GM10248 (cell line): Measurements from ENCODE around the gene FAXC.
A peak's percentile ranks its signal among the peaks of the same experiment; 100 is the strongest.

ENCODE experiments used
- CTCF ChIA-PET: fragments of 300-600 bp; sonication (Branson Sonifier 250); formaldehyde crosslinking; extraction: SDS; loops from one replicate; lab custom pipeline; 2021; ENCODE audit warnings: antibody characterized with exemption; lab: Yijun Ruan, JAX
- POLR2A ChIA-PET: fragments of 350-650 bp; sonication (Branson Sonifier 250); formaldehyde crosslinking; extraction: SDS; loops from one replicate; lab custom pipeline; 2020; ENCODE audit warnings: antibody characterized with exemption; lab: Yijun Ruan, JAX
- DNase-seq: peaks from one replicate; pipeline ENCODE4 v3.0.0; 2012; ENCODE audit errors: extremely low spot score
- TF ChIP-seq, protein P1 (sequence below): IDR thresholded peaks from 2 replicates; pipeline ENCODE4 v1.5.1; 2012; ENCODE audit warnings: mild to moderate bottlenecking, low read depth; ENCODE audit errors: extremely low read depth, missing control alignments, control extremely low read depth

The FAXC gene

DNA sequence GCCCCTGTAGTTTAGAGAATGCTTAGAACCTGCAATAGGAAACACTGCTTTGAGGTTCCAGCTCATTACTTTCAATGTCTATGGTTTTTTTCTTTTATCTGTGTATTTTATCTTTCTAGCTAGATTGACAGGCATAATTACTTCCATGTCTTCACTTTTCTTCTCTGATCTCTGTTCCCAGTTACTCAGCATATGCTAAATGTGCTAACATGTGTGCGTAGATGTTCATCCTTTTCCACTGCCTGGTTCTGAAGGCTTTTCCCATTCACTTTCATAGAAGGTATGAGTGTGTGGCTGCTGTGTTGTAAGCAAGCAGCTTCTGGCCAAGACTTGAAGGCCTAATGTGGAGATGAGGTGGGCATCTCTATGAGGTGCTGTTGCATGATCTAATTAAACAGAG, 38.9 kb downstream of the FAXC start:
- ChIA-PET CTCF (interaction anchor here (0.7 to 3.5 kb wide), 4 partner anchors 10 to 28 kb away, joined by 3 to 13 read pairs (median 3); no protein-coding TSS in a partner anchor), POLR2A (no interaction called here)
- DNase-seq, result no peak
- TF ChIP-seq, protein P1, sequence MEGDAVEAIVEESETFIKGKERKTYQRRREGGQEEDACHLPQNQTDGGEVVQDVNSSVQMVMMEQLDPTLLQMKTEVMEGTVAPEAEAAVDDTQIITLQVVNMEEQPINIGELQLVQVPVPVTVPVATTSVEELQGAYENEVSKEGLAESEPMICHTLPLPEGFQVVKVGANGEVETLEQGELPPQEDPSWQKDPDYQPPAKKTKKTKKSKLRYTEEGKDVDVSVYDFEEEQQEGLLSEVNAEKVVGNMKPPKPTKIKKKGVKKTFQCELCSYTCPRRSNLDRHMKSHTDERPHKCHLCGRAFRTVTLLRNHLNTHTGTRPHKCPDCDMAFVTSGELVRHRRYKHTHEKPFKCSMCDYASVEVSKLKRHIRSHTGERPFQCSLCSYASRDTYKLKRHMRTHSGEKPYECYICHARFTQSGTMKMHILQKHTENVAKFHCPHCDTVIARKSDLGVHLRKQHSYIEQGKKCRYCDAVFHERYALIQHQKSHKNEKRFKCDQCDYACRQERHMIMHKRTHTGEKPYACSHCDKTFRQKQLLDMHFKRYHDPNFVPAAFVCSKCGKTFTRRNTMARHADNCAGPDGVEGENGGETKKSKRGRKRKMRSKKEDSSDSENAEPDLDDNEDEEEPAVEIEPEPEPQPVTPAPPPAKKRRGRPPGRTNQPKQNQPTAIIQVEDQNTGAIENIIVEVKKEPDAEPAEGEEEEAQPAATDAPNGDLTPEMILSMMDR, result no peak

DNA sequence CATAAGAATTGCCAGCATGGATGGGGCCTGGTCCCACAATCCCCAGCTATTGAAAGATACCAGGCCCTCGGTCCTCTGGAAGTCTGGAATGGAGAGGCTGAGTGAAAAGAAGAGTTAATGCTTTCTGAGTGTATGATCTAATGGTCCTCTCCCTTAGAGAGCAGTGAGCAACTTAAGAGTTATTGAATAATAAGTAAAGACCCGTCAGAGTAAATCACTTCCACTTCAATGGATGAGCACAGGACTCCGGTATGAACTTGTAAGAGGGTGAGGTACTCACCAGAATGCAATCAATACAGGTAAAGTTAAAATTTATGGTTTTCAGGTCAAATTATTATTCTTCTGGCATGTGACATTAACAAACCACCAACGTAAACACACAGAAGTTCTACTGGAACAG, 39.9 kb downstream of the FAXC start:
- ChIA-PET POLR2A (no interaction called here), CTCF (interaction anchor here (1.4 kb wide), 1 partner anchor 9 kb away, joined by 3 read pairs; no protein-coding TSS in a partner anchor)
- no peak for DNase-seq
- TF ChIP-seq, protein P1, result no peak

DNA sequence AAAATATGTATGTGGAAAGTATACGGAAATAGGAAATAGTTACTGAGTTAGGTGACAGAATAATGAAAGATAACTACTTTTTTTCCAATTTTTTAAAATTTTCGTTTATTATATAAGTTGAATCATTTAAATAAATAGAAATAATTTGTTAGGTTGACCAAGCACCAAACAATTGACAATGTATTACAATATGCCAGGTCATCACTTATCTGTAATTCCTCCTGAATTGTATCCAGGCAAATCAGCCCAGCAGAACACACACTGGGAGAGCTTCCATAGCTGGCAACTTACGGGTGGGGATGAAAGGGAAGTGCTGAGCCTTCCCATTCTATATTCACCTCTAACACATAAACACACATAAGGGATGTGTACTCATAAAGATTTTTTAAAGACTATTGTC, 40.7 kb downstream of the FAXC start:
- ChIA-PET POLR2A (no interaction called here), CTCF (interaction anchor here (0.9 kb wide), 1 partner anchor 8 kb away, joined by 3 read pairs; no protein-coding TSS in a partner anchor)
- TF ChIP-seq, protein P1, result no peak
- no peak for DNase-seq

DNA sequence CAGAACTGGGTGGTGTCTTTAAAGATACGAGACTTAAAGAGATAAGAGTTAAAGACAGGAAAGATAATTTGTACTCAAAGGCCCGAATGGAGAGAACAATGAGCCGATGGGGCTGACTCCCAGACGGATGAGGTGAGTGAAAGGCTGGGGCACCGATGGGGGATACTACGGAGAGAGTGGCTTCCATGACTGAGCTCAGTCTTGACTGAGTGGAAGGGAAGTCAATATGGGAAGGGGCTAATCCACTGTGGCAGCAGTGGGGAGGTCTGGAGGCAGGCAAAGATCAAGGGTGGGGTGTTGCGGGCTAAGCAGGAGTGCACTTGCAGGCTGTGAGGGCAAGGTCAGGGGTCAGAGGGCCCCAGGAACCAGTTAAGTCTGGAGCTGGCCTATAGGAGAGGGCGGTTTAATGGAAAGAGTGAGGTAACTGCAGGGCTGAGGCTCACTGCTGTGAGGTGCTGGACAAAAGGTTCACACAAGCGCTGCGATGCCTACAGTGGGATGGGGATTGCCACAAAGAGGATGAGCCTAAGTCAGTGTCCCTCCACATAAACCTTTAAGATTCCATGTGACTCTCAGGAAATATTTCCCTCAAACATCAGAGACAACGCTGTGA, 42.1 kb downstream of the FAXC start:
- TF ChIP-seq, protein P1, result no peak
- CTCF ChIA-PET, result interaction anchor here (1.2 to 1.7 kb wide), 3 partner anchors 10 to 161 kb away, joined by 3 to 7 read pairs (median 4); no protein-coding TSS in a partner anchor
- DNase-seq, result no peak
- POLR2A ChIA-PET, result no interaction called here

DNA sequence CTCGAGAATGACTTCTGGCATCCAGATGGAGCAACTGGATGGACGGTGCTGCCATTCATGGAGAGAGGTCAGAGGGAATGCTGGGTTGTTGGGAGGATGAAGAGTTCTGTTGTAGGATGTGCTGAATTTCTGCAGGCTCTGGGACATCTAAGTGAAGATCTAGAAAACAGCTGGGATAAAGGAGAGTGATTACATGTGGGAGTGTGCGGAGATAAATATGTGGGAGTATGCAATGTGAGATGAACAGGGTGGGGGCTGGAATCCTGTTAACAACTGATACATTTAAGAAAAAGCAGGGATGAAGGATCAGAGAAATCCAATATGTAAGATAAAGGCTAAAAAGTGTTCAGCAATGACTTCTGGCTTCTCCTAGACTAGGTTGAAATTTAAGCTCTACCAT, 43.1 kb downstream of the FAXC start:
- DNase-seq, result no peak
- TF ChIP-seq, protein P1, result no peak
- POLR2A ChIA-PET, result no interaction called here
- CTCF ChIA-PET, result interaction anchor here (1.4 to 1.7 kb wide), 2 partner anchors 9 to 28 kb away, joined by 4 to 7 read pairs; no protein-coding TSS in a partner anchor

DNA sequence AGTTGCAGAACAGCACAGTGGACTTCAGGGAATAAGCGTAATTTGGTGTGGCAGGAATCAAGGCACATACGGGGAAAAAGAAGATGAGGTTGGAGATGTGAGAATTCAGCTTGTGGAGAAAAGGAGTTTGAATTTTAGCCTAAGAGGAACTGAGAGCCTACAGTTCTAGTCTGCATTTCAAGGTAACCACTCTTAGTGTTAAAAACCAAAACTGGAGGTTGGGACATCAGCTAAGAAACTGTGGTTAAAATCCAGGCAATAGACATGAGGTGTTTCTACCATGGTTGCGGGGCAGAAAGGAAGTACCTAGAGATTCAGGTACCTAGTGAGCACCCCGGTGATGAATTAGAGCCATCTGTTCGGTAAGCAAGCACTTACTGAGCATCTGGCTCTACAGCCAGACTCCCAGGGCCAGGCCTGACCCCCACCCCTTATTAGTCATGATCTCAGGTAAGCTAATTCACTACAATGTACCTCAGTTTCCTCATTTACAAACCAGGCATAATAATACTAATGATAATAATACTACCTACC, 44.4 kb downstream of the FAXC start:
- ChIA-PET POLR2A (no interaction called here), CTCF (interaction anchor here (1.6 kb wide), 1 partner anchor 19 kb away, joined by 5 read pairs; no protein-coding TSS in a partner anchor)
- TF ChIP-seq, protein P1, result no peak

More for the DNA sequence above, 44.4 kb downstream of the FAXC start:
- peak; percentile 16 for DNase-seq
